SKM-1 (cell line): ENCODE data around the gene RELN.

Source experiments
- DNase-seq: peaks from one replicate; lab custom pipeline; 2025; ENCODE audit not compliant: unreplicated experiment; lab: John Stamatoyannopoulos, UW

RELN gene

DNA sequence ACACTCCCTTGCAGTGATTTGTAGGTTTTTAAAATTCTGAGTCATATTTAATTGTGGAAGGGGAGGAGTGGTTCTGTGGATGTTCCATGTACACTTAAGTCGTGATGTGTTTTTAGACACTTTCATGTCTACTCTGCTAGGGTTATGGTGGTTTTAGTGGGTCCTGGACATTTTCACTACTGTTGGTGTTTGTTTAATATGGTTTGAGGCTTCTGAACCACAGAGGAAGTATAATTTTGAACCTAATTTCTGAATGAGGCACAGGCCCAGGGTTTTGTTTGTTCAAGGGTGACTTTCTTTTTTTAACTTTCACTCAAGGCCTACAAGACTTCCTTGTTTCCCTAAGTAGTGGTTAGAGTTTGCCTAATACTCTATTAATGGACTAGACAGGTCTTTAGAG, 556.7 kb downstream of the RELN start:
- DNase-seq, result no peak

DNA sequence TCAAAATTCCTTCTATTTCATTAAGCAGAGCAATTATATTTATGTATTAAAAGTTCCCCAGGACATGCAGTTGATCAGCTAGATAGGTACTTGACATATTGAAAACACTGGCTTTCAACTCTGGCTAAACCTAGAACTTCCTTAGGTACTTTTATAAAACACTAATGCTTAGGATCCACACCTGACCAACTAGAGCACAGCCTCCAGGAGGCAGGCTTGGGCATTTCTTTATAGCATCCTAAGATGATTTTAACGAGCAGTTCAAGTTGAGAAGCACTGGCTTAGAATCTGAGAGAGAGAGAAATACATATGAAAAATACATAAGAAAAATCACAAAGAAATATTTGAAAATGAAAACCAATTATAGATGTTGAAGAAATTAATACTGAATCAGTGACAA, 564.3 kb downstream of the RELN start:
- no peak for DNase-seq

DNA sequence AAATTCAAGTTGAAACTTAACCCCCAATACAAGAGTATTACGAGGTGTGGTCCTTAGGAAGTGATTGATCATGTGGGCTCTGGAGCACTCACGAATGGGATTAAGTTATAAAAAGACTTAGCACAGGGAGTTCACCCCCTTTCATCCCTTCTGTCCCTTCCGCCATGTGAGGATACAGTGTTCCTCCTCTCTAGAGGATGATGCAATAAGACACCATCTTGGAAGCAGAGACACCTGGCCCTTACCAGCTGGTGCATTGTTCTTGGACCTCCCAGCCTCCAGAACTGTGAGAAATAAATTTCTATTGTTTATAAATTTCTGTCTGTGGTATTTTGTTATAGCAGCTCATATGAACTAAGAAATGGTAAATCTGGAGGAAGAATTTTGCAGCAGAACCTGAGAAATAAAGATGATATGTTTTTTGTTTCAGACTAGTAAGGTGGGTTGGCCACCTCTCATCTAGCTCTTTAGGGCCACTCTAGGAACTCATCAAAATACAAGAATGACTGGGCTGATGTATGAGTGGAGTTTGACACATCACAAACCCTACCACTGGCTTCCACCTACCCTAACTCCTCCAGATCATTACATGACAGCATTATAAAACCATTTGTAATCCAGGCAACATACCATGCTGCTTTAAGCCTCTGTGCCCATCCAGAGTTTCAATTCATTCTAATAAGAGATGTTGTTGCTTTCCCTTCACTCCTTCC, 565.8 kb downstream of the RELN start:
- DNase-seq, result no peak
